Measurements from ENCODE around the gene TMEM115.

DNA sequence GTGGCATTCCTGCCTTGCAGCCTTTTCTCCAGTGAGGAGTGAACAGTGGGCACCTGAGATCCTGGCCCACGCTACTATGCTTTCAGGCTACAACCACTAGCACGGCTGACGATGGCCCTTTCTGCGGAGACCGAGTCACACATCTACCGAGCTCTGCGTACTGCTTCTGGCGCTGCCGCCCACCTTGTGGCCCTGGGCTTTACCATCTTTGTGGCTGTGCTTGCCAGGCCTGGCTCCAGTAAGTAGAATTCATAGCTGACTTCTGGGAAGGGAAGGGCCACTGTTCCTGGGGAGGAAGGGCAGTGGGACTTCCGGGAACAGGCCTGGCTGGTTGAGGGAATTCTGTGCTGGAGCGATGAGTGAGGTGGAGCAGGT is 8.0 kb downstream of the TMEM115 start:
- TF ChIP-seq POLR2A (IDR thresholded peaks at IDR 0.05; ENCODE audit: low read depth, low read length): no peak
- TF ChIP-seq, protein P1, sequence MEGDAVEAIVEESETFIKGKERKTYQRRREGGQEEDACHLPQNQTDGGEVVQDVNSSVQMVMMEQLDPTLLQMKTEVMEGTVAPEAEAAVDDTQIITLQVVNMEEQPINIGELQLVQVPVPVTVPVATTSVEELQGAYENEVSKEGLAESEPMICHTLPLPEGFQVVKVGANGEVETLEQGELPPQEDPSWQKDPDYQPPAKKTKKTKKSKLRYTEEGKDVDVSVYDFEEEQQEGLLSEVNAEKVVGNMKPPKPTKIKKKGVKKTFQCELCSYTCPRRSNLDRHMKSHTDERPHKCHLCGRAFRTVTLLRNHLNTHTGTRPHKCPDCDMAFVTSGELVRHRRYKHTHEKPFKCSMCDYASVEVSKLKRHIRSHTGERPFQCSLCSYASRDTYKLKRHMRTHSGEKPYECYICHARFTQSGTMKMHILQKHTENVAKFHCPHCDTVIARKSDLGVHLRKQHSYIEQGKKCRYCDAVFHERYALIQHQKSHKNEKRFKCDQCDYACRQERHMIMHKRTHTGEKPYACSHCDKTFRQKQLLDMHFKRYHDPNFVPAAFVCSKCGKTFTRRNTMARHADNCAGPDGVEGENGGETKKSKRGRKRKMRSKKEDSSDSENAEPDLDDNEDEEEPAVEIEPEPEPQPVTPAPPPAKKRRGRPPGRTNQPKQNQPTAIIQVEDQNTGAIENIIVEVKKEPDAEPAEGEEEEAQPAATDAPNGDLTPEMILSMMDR (IDR thresholded peaks at IDR 0.05; ENCODE audit: extremely low read depth in 1 of 2, insufficient read depth in 1 of 2, low read depth in 1 of 2, low read length in 2 of 2): no peak
- TF ChIP-seq MAX (IDR thresholded peaks at IDR 0.05; ENCODE audit: insufficient read depth, insufficient read length): no peak
- no peak for TF ChIP-seq POLR2AphosphoS5 (IDR thresholded peaks at IDR 0.05; ENCODE audit: insufficient read depth, low read depth, low read length)
- no peak for TF ChIP-seq JUN (IDR thresholded peaks at IDR 0.05; ENCODE audit: borderline replicate concordance, insufficient read depth, insufficient read length, low read depth)
- TF ChIP-seq EZH2 (IDR thresholded peaks at IDR 0.05; ENCODE audit: borderline replicate concordance, low read depth, low read length, severe bottlenecking): no peak
- TF ChIP-seq MYC (IDR thresholded peaks at IDR 0.05; ENCODE audit: low read depth, low read length): no peak
- TF ChIP-seq GATA2 (IDR thresholded peaks at IDR 0.05; ENCODE audit: insufficient read depth, insufficient read length, low read depth, low read length): no peak
- TF ChIP-seq FOS (IDR thresholded peaks at IDR 0.05; ENCODE audit: borderline replicate concordance, insufficient read depth, low read length): no peak
